ENCODE data around the gene DQX1. TPM values are rescaled to one million over a fixed set of nuclear protein-coding genes. Genes with fewer than 3 reads are reported as not detected.

The DQX1 gene
- total and polyA plus RNA-seq, 9 of the 15 experiments (the other 6 are each of a cell fraction or from before 2014, with no cell fraction given), result 0.04 to 0.38 (median 0.18) TPM; not detected in 1

GRCh38 chr2:74502147-74502719, 23.8 kb downstream of the DQX1 start (continued):
- TF ChIP-seq ZNF518B (CRISPR knock-in tag; IDR thresholded peaks at IDR 0.05), result no peak

GRCh38 chr2:74501335-74502071, 24.5 kb downstream of the DQX1 start:
- in situ Hi-C loops (cut with MboI), result no loop called here
- H4K20me1 ChIP-seq (replicated peaks; ENCODE audit: control insufficient read depth, insufficient read depth, low read length), result no peaks in the 10 kb centered on the region
- no peaks in the 10 kb centered on the region for H3K27me3 ChIP-seq (ENCODE audit: control insufficient read depth in 2 of 2, insufficient read depth in 2 of 2, low read length in 2 of 2)
- ChIA-PET POLR2A (interaction anchor here (0.5 to 2.4 kb wide), 9 partner anchors 8 to 303 kb away, joined by 3 to 13 read pairs (median 4); partner anchors contain the start of genes AUP1 and HTRA2), CTCF (ENCODE audit: low intra/inter-chr PET ratio) (no interaction called here)
- intact Hi-C loops (cut with micrococcal nuclease), result loop anchor here (5.0 kb wide), 1 partner anchor 71 kb away; no protein-coding TSS in a partner anchor
- FAIRE-seq (peak; percentile 19), DNase-seq (ENCODE audit: extremely low read depth in 1 of 4, low spot score in 3 of 4) (peak; percentile 31 to 60 (median 44)), ATAC-seq (no peak)
- H3K4me3 ChIP-seq, result peak overlapping the region; percentile 40
- H3K9ac ChIP-seq (ENCODE audit: insufficient read depth in 1 of 2, low read depth in 2 of 2, low read length in 2 of 2), result peak overlapping the region in 1 of 2 experiments; percentile 94; a peak in 1 of 4 replicates
- H3K79me2 ChIP-seq (ENCODE audit: control insufficient read depth, insufficient read depth, low read length), result peaks cover 38% of the 10 kb centered on the region
- H3K9me1 ChIP-seq (ENCODE audit: control insufficient read depth, insufficient read depth, low read length), result no peaks in the 10 kb centered on the region
- H3K4me1 ChIP-seq (replicated peaks in 1 of 2; ENCODE audit: control insufficient read depth in 2 of 2, insufficient read depth in 2 of 2, low read length in 2 of 2), result peaks cover 29 to 63% of the 10 kb centered on the region in 2 experiments; a peak in 4 of 5 replicates
- peak overlapping the region; percentile 95 for H3K4me2 ChIP-seq (ENCODE audit: insufficient read depth, low read length)
- H2AFZ ChIP-seq (ENCODE audit: low read depth, low read length), result no peak overlapping the region
- no TSS peak for BruUV-seq (replicated peaks)
- 16% methylated on average over 17 of the region's 18 CpGs for WGBS (ENCODE audit: insufficient coverage, low coverage, missing lambda C conversion rate)
- peaks cover 13% of the 10 kb centered on the region; the same call in 2 of the 3 replicates for H3K36me3 ChIP-seq (ENCODE audit: control insufficient read depth, insufficient read depth, low read length)
- H3K27ac ChIP-seq (ENCODE audit: extremely low read depth, low read depth, low read length), result peak overlapping the region; percentile 8; the same call in 1 of the 3 replicates
- no peaks in the 10 kb centered on the region for H3K9me3 ChIP-seq (replicated peaks; ENCODE audit: control insufficient read depth, insufficient read depth, low read depth, low read length)
- 0 out of 2 replicates have a peak, but pooled peaks have one; percentile 25 for TF ChIP-seq PKNOX1 (IDR thresholded peaks at IDR 0.05)
- TF ChIP-seq TEAD1 (CRISPR knock-in tag; IDR thresholded peaks at IDR 0.05), result no peak
- TF ChIP-seq CHAMP1 (IDR thresholded peaks at IDR 0.05), result no peak

Measured in K562 (cell line).